ENCODE results near the gene ARHGAP45.
"Not testable (repeated sequence)": the region's sequence is repeated elsewhere in the genome, so short reads cannot be mapped to it uniquely, and the experiment has no call there.

Gene ARHGAP45

DNA sequence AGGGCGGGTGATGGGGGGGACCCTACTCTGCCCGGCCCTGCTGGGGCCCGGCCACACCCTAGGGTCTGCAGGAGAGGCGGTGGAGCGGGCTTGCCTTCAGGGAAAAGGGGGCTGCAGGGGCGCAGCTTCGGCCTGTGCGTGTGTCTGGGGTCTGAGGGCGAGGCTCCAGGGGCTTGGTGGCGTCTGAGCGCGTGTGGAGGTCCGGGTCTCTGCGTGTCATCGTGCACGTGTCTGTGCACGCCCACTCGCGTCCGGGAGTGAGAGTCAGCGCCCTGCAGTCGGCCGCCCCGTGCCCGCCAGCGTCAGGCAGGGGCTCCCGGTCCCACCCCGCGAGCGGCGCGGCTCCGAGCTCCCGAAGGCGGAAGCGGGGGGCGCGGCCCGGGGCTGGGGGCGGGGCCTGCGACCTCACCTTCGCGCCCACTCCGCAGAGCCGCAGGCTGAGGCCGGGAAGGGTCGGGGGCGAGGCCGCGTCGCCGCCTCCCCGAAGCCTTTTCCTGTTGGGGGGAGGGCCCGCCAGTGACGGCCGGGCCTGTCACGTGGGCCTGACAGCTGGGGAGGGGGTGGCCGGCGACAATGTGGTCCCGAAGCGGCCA, at the start of gene ARHGAP45:
Gene ARHGAP45 (plus strand): TSS at position 420 of the 593 bp plus-strand sequence. CDS start 239 bp downstream, outside the sequence.
- ATAC-seq = peak; percentile 60
- peaks cover 14% of the 10 kb centered on the region for H3K36me3 Mint-ChIP-seq (ENCODE audit: low read depth)
- H3K4me3 Mint-ChIP-seq = peak within 1 kb of the TSS; percentile 84
- peaks cover 39% of the 10 kb centered on the region for H3K4me1 Mint-ChIP-seq
- no peaks in the 10 kb centered on the region for H3K9me3 Mint-ChIP-seq
- peak; percentile 88 for DNase-seq
- peak within 1 kb of the TSS; percentile 73 for H3K27ac Mint-ChIP-seq
- no peaks in the 10 kb centered on the region for H3K27me3 Mint-ChIP-seq

DNA sequence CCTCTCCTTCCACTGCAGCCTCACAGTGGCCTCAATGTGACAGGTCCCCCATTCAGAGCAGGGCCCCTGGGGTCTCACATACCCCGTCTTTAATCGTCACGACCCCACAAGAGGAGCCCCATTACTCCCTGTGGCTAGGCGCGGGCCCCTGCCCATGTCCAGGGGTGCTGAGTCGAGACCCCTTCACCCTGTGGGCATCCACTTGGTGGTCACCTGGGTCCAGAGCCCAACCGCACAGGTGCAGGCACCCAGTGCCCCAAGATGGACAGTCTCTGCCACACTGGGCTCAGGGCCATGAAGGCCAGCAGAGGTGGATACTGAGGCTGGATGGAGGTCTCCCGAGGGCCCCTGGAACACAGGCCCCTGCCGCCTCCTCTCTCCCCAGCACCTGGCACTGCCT, 49.1 kb upstream of the ARHGAP45 start:
- Mint-ChIP-seq H3K4me1 (peaks cover 44% of the 10 kb centered on the region), H3K9me3 (no peaks in the 10 kb centered on the region), H3K36me3 (ENCODE audit: low read depth) (peaks cover 7% of the 10 kb centered on the region), H3K27me3 (peaks cover 5% of the 10 kb centered on the region), H3K27ac (peak overlapping the region; percentile 59), H3K4me3 (peak overlapping the region; percentile 38)
- DNase-seq (no peak), ATAC-seq (no peak)

DNA sequence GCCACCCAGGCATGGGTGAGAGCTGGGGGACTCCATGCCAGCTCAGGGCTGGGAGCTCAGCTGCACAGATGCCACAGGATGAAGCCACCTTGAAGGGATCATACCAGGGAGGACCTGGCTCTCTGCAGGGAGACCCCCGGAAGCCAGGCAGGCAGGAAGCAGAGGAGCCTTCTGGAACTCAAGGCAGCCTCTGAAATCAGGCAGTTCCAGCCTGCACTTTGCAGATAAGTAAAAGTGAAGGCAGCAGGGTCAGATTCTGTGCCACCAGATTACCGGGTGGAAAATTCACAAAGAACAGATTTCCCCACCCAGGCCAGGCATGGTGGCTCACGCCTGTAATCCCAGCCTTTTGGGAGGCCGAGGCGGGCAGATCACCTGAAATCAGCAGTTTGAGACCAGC, 48.6 kb upstream of the ARHGAP45 start:
- peak overlapping the region; percentile 94 for H3K4me3 Mint-ChIP-seq
- H3K27ac Mint-ChIP-seq = peak overlapping the region; percentile 56
- H3K4me1 Mint-ChIP-seq = peaks cover 44% of the 10 kb centered on the region
- peaks cover 5% of the 10 kb centered on the region for H3K27me3 Mint-ChIP-seq
- H3K9me3 Mint-ChIP-seq = no peaks in the 10 kb centered on the region
- DNase-seq (no peak), ATAC-seq (no peak)
- peaks cover 7% of the 10 kb centered on the region for H3K36me3 Mint-ChIP-seq (ENCODE audit: low read depth)

DNA sequence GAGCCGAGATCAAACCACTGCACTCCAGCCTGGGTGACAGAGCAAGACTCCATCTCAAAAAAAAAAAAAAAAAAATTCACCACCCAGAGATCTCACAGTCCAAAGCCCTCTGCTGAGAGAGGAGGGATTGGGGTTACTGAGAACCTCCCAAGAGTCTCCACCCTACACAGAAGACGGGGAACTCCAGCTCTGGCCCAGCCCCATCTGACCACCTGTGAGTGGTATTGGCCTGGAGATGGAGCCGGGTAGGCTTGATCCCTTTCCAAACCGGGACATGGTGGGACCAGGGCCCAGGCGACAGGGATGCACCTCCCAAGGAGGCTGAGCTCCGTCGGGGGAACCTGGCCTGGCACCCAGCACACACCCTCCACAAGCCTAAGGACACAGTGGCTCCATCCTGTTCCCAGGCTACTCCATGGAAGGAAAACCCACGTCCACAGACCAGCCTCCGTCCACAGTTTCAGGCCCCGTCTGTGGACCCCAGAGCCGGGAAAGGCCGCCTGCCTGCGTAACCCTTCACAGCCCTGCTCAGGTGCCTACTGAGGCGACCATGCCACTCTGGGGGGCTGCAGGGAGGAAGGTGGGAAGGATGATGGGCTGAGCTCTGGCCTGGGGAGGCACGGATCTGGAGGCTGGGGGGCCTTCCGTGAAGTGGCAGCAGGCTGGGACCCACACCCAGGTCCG, 47.9 kb upstream of the ARHGAP45 start:
- H3K9me3 Mint-ChIP-seq = no peaks in the 10 kb centered on the region
- peaks cover 5% of the 10 kb centered on the region for H3K27me3 Mint-ChIP-seq
- H3K4me3 Mint-ChIP-seq = peak overlapping the region; percentile 94
- no peak for ATAC-seq
- no peak for DNase-seq
- H3K4me1 Mint-ChIP-seq = peaks cover 44% of the 10 kb centered on the region
- H3K27ac Mint-ChIP-seq = peak overlapping the region; percentile 56
- peaks cover 7% of the 10 kb centered on the region for H3K36me3 Mint-ChIP-seq (ENCODE audit: low read depth)

DNA sequence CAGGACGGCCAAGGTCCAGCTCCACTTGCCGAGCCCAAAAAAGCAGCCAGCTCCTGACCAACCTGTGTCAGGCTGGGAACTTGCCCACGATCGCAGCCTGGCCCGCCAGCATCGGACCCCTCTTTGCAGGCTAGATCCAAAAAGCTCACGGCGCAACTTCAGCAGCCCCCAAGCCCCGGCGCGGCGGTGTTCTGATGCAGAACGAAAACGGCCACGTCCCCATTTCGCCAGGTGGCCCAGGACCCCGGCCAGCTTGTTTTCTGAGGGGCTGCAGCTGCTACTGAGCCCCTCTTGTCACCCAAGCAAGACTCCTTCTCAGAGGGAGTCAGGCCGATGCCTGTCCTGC, 47.4 kb upstream of the ARHGAP45 start:
- DNase-seq (no peak), ATAC-seq (no peak)
- H3K9me3 Mint-ChIP-seq = no peaks in the 10 kb centered on the region
- peaks cover 7% of the 10 kb centered on the region for H3K36me3 Mint-ChIP-seq (ENCODE audit: low read depth)
- peak overlapping the region; percentile 84 for H3K27ac Mint-ChIP-seq
- peaks cover 5% of the 10 kb centered on the region for H3K27me3 Mint-ChIP-seq
- H3K4me1 Mint-ChIP-seq = peaks cover 44% of the 10 kb centered on the region
- H3K4me3 Mint-ChIP-seq = peak overlapping the region; percentile 94

- ATAC-seq (no peak), DNase-seq (peak; percentile 31)
- Mint-ChIP-seq H3K36me3 (ENCODE audit: low read depth) (peaks cover 7% of the 10 kb centered on the region), H3K9me3 (no peaks in the 10 kb centered on the region), H3K27ac (peak overlapping the region; percentile 84), H3K27me3 (peaks cover 5% of the 10 kb centered on the region), H3K4me1 (peaks cover 44% of the 10 kb centered on the region), H3K4me3 (peak overlapping the region; percentile 94)
Measured at GRCh38 chr19:1019980-1020867, 46.7 kb upstream of the ARHGAP45 start.

GRCh38 chr19:1020868-1021425, 46.0 kb upstream of the ARHGAP45 start, which contains the start of gene TMEM259:
Gene TMEM259 (minus strand): TSS chr19:1021123. CDS start chr19:1020996, 127 bp downstream.
- Mint-ChIP-seq H3K36me3 (ENCODE audit: low read depth) (peaks cover 7% of the 10 kb centered on the region), H3K27ac (peak within 1 kb of the TSS; percentile 100), H3K27me3 (peaks cover 5% of the 10 kb centered on the region), H3K4me1 (peaks cover 46% of the 10 kb centered on the region), H3K4me3 (peak within 1 kb of the TSS; percentile 94), H3K9me3 (no peaks in the 10 kb centered on the region)
- DNase-seq (peak; percentile 97), ATAC-seq (peak; percentile 90)

GRCh38 chr19:1023883-1024188, 43.1 kb upstream of the ARHGAP45 start:
- H3K36me3 Mint-ChIP-seq (ENCODE audit: low read depth); H3K9me3 Mint-ChIP-seq; ATAC-seq; H3K4me3 Mint-ChIP-seq; DNase-seq; H3K27ac Mint-ChIP-seq; H3K27me3 Mint-ChIP-seq: not testable (repeated sequence)
- peaks cover 30% of the 10 kb centered on the region for H3K4me1 Mint-ChIP-seq

DNA sequence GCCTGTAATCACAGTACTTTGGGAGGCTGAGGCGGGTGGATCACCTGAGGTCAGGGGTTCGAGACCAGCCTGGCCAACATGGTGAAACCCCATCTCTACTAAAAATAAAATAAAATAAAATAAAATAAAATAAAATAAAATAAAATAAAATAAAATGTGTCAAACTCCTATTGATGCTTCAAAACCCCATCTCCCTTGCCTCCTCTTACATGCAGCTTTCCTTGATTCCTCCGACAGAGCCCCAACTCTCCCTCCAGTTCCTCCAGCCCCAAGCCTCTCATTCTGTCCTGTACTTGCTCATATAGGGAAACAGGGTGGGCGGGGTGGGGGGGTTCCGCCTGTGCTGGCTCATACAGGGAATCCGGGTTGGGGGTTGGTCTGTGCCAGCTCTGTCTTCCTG, 41.9 kb upstream of the ARHGAP45 start:
- H3K9me3 Mint-ChIP-seq; DNase-seq; H3K4me3 Mint-ChIP-seq; ATAC-seq; H3K36me3 Mint-ChIP-seq (ENCODE audit: low read depth); H3K27me3 Mint-ChIP-seq: not testable (repeated sequence)
- Mint-ChIP-seq H3K4me1 (peaks cover 26% of the 10 kb centered on the region), H3K27ac (peak overlapping the region; percentile 13)

DNA sequence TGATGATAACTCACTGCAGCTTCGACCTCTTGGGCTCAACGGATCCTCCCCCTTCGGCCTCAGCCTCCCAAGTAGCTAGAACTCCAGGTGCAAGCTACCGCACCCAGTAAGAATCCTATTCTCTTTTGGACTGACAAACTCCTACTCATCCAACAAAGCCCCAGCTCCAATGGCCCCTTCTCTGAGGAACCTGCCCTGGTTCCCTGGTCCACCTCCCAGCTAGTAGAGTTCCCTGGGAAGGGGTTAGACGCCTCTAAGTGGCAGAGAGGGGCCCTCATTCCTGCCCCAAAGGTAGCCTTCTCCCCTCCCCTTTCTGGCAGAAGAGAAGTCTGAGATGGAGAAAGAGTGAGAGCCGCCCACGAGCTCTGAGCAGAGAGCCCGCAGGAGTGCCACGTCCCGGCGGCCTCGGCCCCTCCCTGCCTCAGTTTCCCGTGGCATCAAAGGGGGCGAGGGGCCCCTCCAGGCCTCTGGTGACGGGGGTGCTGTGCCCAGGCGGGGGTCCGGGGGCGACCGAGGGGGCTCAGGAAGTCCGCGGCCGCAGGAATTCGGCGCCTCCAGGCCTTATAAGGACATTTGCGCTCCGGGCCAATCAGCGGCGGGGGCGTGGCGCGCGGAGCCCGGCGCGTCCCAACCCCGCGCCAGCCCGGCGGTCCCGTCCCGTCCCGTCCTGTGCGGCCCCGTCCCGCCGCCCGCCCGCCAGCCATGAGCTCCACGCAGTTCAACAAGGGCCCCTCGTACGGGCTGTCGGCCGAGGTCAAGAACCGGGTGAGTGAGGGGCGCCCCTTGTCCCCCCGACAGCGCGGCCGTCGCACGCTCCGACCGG, 40.8 kb upstream of the ARHGAP45 start, which contains the start of gene CNN2:
Gene CNN2 (plus strand): TSS at position 649 of the 823 bp plus-strand sequence. CDS start 54 bp downstream, at position 703.
- Mint-ChIP-seq H3K4me1 (peaks cover 31% of the 10 kb centered on the region), H3K27me3 (peaks cover 4% of the 10 kb centered on the region), H3K4me3 (peak within 1 kb of the TSS; percentile 83), H3K27ac (peak within 1 kb of the TSS; percentile 86), H3K36me3 (ENCODE audit: low read depth) (peaks cover 2% of the 10 kb centered on the region), H3K9me3 (no peaks in the 10 kb centered on the region)
- ATAC-seq (peak; percentile 69), DNase-seq (peak; percentile 77)

GRCh38 chr19:1026783-1027649, 40.0 kb upstream of the ARHGAP45 start:
- Mint-ChIP-seq H3K9me3 (no peaks in the 10 kb centered on the region), H3K4me3 (peak overlapping the region; percentile 83), H3K36me3 (ENCODE audit: low read depth) (peaks cover under 1% of the 10 kb centered on the region), H3K27ac (peak overlapping the region; percentile 41), H3K4me1 (peaks cover 23% of the 10 kb centered on the region), H3K27me3 (no peaks in the 10 kb centered on the region)
- peak; percentile 57 for DNase-seq
- ATAC-seq = peak; percentile 21

DNA sequence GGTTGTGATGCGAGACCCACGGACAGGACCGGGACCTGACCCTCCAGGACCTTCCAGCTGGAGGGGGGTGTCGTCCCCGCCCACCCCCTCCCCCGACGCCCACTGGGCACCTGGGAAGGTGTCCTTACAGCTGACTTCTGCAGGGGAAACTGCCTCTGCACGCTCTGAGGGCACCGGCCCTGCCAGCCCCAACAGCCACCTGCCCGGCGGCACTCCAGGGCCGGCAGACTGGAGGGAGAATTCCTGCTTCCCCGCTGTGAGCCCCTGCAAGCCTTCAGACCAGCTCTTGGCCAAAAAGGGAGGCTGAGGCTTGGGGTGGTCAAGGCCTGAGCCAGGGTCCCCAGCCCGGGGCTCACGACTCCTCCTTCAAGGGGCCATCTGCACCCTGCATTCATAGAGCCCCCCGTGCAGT, 39.3 kb upstream of the ARHGAP45 start:
- ATAC-seq (peak; percentile 16), DNase-seq (peak; percentile 23)
- no peak overlapping the region for H3K27ac Mint-ChIP-seq
- no peaks in the 10 kb centered on the region for H3K9me3 Mint-ChIP-seq
- no peaks in the 10 kb centered on the region for H3K27me3 Mint-ChIP-seq
- H3K4me1 Mint-ChIP-seq = peaks cover 23% of the 10 kb centered on the region
- peak overlapping the region; percentile 83 for H3K4me3 Mint-ChIP-seq
- H3K36me3 Mint-ChIP-seq (ENCODE audit: low read depth) = peaks cover 6% of the 10 kb centered on the region

Data from activated naive CD8-positive, alpha-beta T cell treated with anti-CD3 and anti-CD28 coated beads, Interleukin-2, amount 50 U/mL, for 24 hours (primary cell).